Vagina (tissue), 2 donors: ENCODE results near the gene GAGE10. TPM values are rescaled to one million over a fixed set of nuclear protein-coding genes. Genes with fewer than 3 reads are reported as not detected.
"Not testable (repeated sequence)": the region's sequence is repeated elsewhere in the genome, so short reads cannot be mapped to it uniquely, and the experiment has no call there.

Source experiments
- DNase-seq, 2 donors: peaks; one replicate each; pipeline ENCODE4 v3.0.0-alpha.2; 2017; ENCODE audit errors: extremely low spot score in 2 of 2
- H3K27ac ChIP-seq: fragments of 200-600 bp; sonication (generic); one replicate; pipeline ENCODE4 v1.5.1; 2019
- H3K27me3 ChIP-seq: fragments of 200-600 bp; sonication (generic); one replicate; pipeline ENCODE4 v1.5.1; 2019
- H3K36me3 ChIP-seq, 2 donors: fragments of 200-600 bp; sonication (generic); one replicate each; pipeline ENCODE4 v1.5.1; 2017 to 2019
- H3K4me1 ChIP-seq: fragments of 200-600 bp; sonication (generic); one replicate; pipeline ENCODE4 v1.5.1; 2019
- H3K4me3 ChIP-seq, 2 donors: fragments of 200-600 bp; sonication (generic); 1 replicate in 1 of 2; 2 replicates in 1 of 2; pipeline ENCODE4 v1.5.1; 2016 to 2019
- H3K9me3 ChIP-seq: fragments of 200-600 bp; sonication (generic); one replicate; pipeline ENCODE4 v1.5.1; 2019
- intact Hi-C: fragments of 100-400 bp; cut with DNase I; formaldehyde crosslinking; loops from one replicate; pipeline ENCODE4 v1.15.1; 2023
- total RNA-seq: library from RNA; depleted of rRNA; stranded (reverse); fragments of >200 nt; gene quantifications from one replicate; pipeline ENCODE4 v1.2.3, GENCODE V29; 2016

GAGE10 gene
- total RNA-seq, 1 donor from 2014 or later: not detected

GRCh38 chrX:49330421-49330820 is 27.0 kb downstream of the GAGE10 start:
- intact Hi-C loops, DNase-seq, H3K4me3 ChIP-seq, H3K27me3 ChIP-seq, H3K9me3 ChIP-seq, H3K4me1 ChIP-seq, H3K36me3 ChIP-seq, H3K27ac ChIP-seq: not testable (repeated sequence)

DNA sequence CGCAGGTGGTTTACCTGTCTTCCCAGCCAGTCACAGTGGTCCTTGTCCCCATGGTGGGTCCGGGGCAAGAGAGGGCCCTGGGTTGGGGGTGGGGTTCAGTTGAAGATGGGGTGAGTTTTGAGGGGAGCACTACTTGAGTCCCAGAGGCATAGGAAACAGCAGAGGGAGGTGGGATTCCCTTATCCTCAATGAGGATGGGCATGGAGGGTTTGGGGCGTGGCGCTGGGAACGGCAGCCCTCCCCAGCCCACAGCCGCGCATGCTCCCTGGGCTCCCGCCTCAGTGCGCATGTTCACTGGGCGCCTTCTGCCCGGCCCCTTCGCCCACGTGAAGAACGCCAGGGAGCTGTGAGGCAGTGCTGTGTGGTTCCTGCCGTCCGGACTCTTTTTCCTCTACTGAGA is 27.8 kb downstream of the GAGE10 start, which contains the start of gene GAGE13:
GAGE13 (plus strand) TSS at position 301 of the 400 bp plus-strand sequence. CDS start 1,156 bp downstream, outside the sequence.
- H3K4me1 ChIP-seq, intact Hi-C loops, H3K27ac ChIP-seq, H3K27me3 ChIP-seq, H3K36me3 ChIP-seq, H3K4me3 ChIP-seq, DNase-seq, H3K9me3 ChIP-seq: not testable (repeated sequence)

GRCh38 chrX:49331841-49332240 is 28.4 kb downstream of the GAGE10 start:
- H3K36me3 ChIP-seq, intact Hi-C loops, H3K4me3 ChIP-seq, H3K9me3 ChIP-seq, H3K27ac ChIP-seq, H3K27me3 ChIP-seq, DNase-seq, H3K4me1 ChIP-seq: not testable (repeated sequence)

DNA sequence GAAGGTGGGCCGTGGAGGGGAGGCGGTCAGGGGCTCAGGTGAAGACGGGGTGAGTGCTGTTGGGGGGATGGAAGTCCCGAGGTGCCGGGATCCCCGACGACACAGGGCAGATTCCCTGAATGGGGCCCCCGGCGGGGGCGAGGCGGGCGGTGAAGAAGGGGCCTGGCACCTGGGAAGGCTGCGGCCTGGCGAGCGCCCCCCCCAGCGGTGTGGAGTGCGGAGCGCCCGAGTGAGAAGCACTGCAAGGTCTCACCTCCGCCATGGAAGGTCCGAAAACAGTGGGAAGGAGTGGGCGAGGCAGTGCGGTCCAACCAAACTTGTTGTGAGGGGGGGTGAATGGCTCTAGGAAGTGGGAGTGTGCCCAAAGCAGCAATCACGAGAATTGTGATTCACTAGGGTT is 38.0 kb downstream of the GAGE10 start:
- H3K4me3 ChIP-seq, H3K27me3 ChIP-seq, H3K36me3 ChIP-seq, H3K9me3 ChIP-seq, DNase-seq, H3K4me1 ChIP-seq, H3K27ac ChIP-seq, intact Hi-C loops: not testable (repeated sequence)

- H3K9me3 ChIP-seq, DNase-seq, H3K27ac ChIP-seq, intact Hi-C loops, H3K4me3 ChIP-seq, H3K36me3 ChIP-seq, H3K27me3 ChIP-seq, H3K4me1 ChIP-seq: not testable (repeated sequence)
Measured at GRCh38 chrX:49344496-49345175, 41.2 kb downstream of the GAGE10 start.

- H3K4me1 ChIP-seq, DNase-seq: not testable (repeated sequence)
Measured at GRCh38 chrX:49345402-49345801, 42.0 kb downstream of the GAGE10 start.

GRCh38 chrX:49346150-49346549 is 42.7 kb downstream of the GAGE10 start:
- H3K27me3 ChIP-seq, intact Hi-C loops, H3K4me3 ChIP-seq, H3K27ac ChIP-seq, H3K36me3 ChIP-seq, DNase-seq, H3K9me3 ChIP-seq, H3K4me1 ChIP-seq: not testable (repeated sequence)

More at GRCh38 chrX:49345402-49345801, 42.0 kb downstream of the GAGE10 start:
- H3K27me3 ChIP-seq, intact Hi-C loops, H3K4me3 ChIP-seq, H3K36me3 ChIP-seq, H3K27ac ChIP-seq, H3K9me3 ChIP-seq: not testable (repeated sequence)

Other genes starting within 250 kb of the GAGE10 start
- 8.6 TPM for gene CCDC120, start 244.6 kb upstream of the GAGE10 start, total RNA-seq
- gene PRAF2, start 229.6 kb upstream of the GAGE10 start, total RNA-seq: 24.1 TPM
- 72.7 TPM for gene WDR45, start 223.8 kb upstream of the GAGE10 start, total RNA-seq
- 17.7 TPM for gene GPKOW, start 179.9 kb upstream of the GAGE10 start, total RNA-seq
- 2.2 TPM for gene MAGIX, start 140.9 kb upstream of the GAGE10 start, total RNA-seq
- gene PLP2, start 131.7 kb upstream of the GAGE10 start, total RNA-seq: 81.3 TPM
- gene PRICKLE3, start 117.3 kb upstream of the GAGE10 start, total RNA-seq: 26.5 TPM
- 11.0 TPM for gene SYP, start 103.5 kb upstream of the GAGE10 start, total RNA-seq
- 0.25 TPM for gene CACNA1F, start 70.3 kb upstream of the GAGE10 start, total RNA-seq
- gene CCDC22, start 68.2 kb upstream of the GAGE10 start, total RNA-seq: 8.8 TPM
- 1.5 TPM for gene FOXP3, start 38.9 kb upstream of the GAGE10 start, total RNA-seq
- 18.9 TPM for gene PPP1R3F, start 33.9 kb upstream of the GAGE10 start, total RNA-seq
- gene GAGE12J, start 18.4 kb downstream of the GAGE10 start, total RNA-seq: not detected
- gene GAGE13, start 27.9 kb downstream of the GAGE10 start, total RNA-seq: not detected
- not detected for gene GAGE12C, start 228.5 kb downstream of the GAGE10 start, total RNA-seq
- not detected for gene GAGE12D, start 238.1 kb downstream of the GAGE10 start, total RNA-seq
- not detected for gene GAGE12E, start 247.6 kb downstream of the GAGE10 start, total RNA-seq